H1 (cell line): Measurements from ENCODE around the gene SLC35G4. TPM values are rescaled to one million over a fixed set of nuclear protein-coding genes. Genes with fewer than 3 reads are reported as not detected.

ENCODE experiments used
- CTCF ChIA-PET: fragments of 300-600 bp; sonication (Branson Sonifier 250); formaldehyde crosslinking; loops from one replicate; lab custom pipeline; 2021; ENCODE audit not compliant: partially characterized antibody; lab: Charles Lee
- POLR2A ChIA-PET: fragments of 300-600 bp; sonication (Branson Sonifier 250); formaldehyde crosslinking; loops from one replicate; lab custom pipeline; 2021; ENCODE audit warnings: inconsistent platforms; ENCODE audit not compliant: partially characterized antibody; lab: Charles Lee
- DNase-seq, 2 experiments: peaks; one replicate each; pipeline versions ENCODE4 v3.0.0 to v3.0.0-alpha.2; 2010 to 2022; ENCODE audit warnings: low spot score in 2 of 2, low read depth in 1 of 2, mixed read lengths in 1 of 2
- FAIRE-seq: peaks from 2 replicates; lab custom pipeline; 2011; peaks lifted over from hg19 to GRCh38; lab: Jason Lieb, UNC
- H2AFZ ChIP-seq: 2 replicates; pipeline ENCODE4 v1.8.1; 2012; ENCODE audit warnings: low read length, inconsistent platforms
- H2AK5ac ChIP-seq: 2 replicates; pipeline ENCODE4 v1.6.1; 2013; ENCODE audit warnings: low read depth, low read length
- H2BK120ac ChIP-seq: replicated peaks from 2 replicates; pipeline ENCODE3; 2013; ENCODE audit warnings: low read depth, low read length, inconsistent platforms
- H2BK12ac ChIP-seq: 2 replicates; pipeline ENCODE4 v1.6.1; 2013; ENCODE audit warnings: low read depth, low read length
- H2BK15ac ChIP-seq: 2 replicates; pipeline ENCODE4 v1.6.1; 2013; ENCODE audit warnings: low read length
- H2BK20ac ChIP-seq: 2 replicates; pipeline ENCODE4 v1.6.1; 2013; ENCODE audit warnings: low read length
- H2BK5ac ChIP-seq: 2 replicates; pipeline ENCODE4 v1.6.1; 2013; ENCODE audit warnings: low read depth, low read length
- H3K14ac ChIP-seq: 2 replicates; pipeline ENCODE4 v1.6.1; 2013; ENCODE audit warnings: inconsistent platforms; ENCODE audit not compliant: insufficient read length
- H3K18ac ChIP-seq: 2 replicates; pipeline ENCODE4 v1.6.1; 2013; ENCODE audit warnings: low read length; ENCODE audit errors: extremely low read depth
- H3K23ac ChIP-seq: 2 replicates; pipeline ENCODE4 v1.6.1; 2013; ENCODE audit warnings: inconsistent platforms; ENCODE audit not compliant: insufficient read length
- H3K23me2 ChIP-seq: 2 replicates; pipeline ENCODE4 v1.6.1; 2013; ENCODE audit warnings: low read depth, low read length
- H3K27ac ChIP-seq: 2 replicates; pipeline ENCODE4 v1.6.1; 2011; ENCODE audit warnings: low read depth, low read length, inconsistent platforms
- H3K27me3 ChIP-seq, 4 experiments: replicated peaks in 1 of 4; 1 replicate in 1 of 4; 2 replicates in 3 of 4; pipeline versions ENCODE4 v1.6.1 to v1.8.1; 2011 to 2013; ENCODE audit warnings: low read length in 3 of 4, mild to moderate bottlenecking in 3 of 4, inconsistent platforms in 2 of 4, mixed read lengths in 2 of 4, moderate library complexity in 1 of 4; ENCODE audit not compliant: control insufficient read depth in 3 of 4, insufficient read depth in 3 of 4; ENCODE audit errors: extremely low read depth in 1 of 4
- H3K36me3 ChIP-seq, 4 experiments: 2 replicates each; pipeline versions ENCODE4 v1.6.1 to v1.8.1; 2011 to 2013; ENCODE audit warnings: mild to moderate bottlenecking in 4 of 4, low read length in 3 of 4, moderate library complexity in 2 of 4, control low read depth in 1 of 4, inconsistent platforms in 1 of 4; ENCODE audit not compliant: insufficient read depth in 4 of 4, control insufficient read depth in 2 of 4
- H3K4ac ChIP-seq: replicated peaks from 2 replicates; pipeline ENCODE3; 2013; ENCODE audit warnings: low read length, low read depth, mixed read lengths, inconsistent platforms; ENCODE audit not compliant: insufficient read length
- H3K4me1 ChIP-seq, 4 experiments: replicated peaks in 1 of 4; 1 replicate in 1 of 4; 2 replicates in 3 of 4; pipeline versions ENCODE4 v1.6.1 to v1.8.1; 2011 to 2013; ENCODE audit warnings: low read length in 3 of 4, inconsistent platforms in 2 of 4, mixed read lengths in 1 of 4; ENCODE audit not compliant: insufficient read depth in 4 of 4, control insufficient read depth in 3 of 4
- H3K4me2 ChIP-seq, 2 experiments: 2 replicates each; pipeline versions ENCODE4 v1.6.1 to v1.8.1; 2011 to 2013; ENCODE audit warnings: low read depth in 2 of 2, low read length in 2 of 2, control low read depth in 1 of 2, inconsistent platforms in 1 of 2, mild to moderate bottlenecking in 1 of 2; ENCODE audit not compliant: insufficient read depth in 1 of 2
- H3K4me3 ChIP-seq, 4 experiments: fragments of 200-600, 300-600 bp in 1 of 4; sonication (generic), shearing (Covaris generic), sonication (Bioruptor Twin) in 1 of 4; 2 replicates each; pipeline versions ENCODE4 v1.5.1 to v1.8.1; 2011 to 2016; ENCODE audit warnings: low read length in 4 of 4, low read depth in 3 of 4, control low read depth in 2 of 4, inconsistent platforms in 2 of 4, mild to moderate bottlenecking in 2 of 4, mixed read lengths in 1 of 4, moderate library complexity in 1 of 4; ENCODE audit not compliant: insufficient read depth in 2 of 4; ENCODE audit errors: extremely low read depth in 1 of 4
- H3K56ac ChIP-seq: replicated peaks from 2 replicates; pipeline ENCODE3; 2013; ENCODE audit warnings: low read depth, mild to moderate bottlenecking, mixed read lengths, low read length, inconsistent platforms; ENCODE audit not compliant: insufficient read length
- H3K79me1 ChIP-seq: 2 replicates; pipeline ENCODE4 v1.6.1; 2013; ENCODE audit warnings: low read depth, low read length, control low read depth
- H3K79me2 ChIP-seq, 2 experiments: 2 replicates each; pipeline versions ENCODE4 v1.6.1 to v1.8.1; 2012 to 2013; ENCODE audit warnings: low read length in 2 of 2, mild to moderate bottlenecking in 2 of 2, inconsistent platforms in 1 of 2; ENCODE audit not compliant: insufficient read depth in 2 of 2, control insufficient read depth in 1 of 2
- H3K9ac ChIP-seq, 4 experiments: replicated peaks in 1 of 4; 1 replicate in 1 of 4; 2 replicates in 3 of 4; pipeline versions ENCODE4 v1.6.1 to v1.8.1; 2011 to 2013; ENCODE audit warnings: low read depth in 3 of 4, low read length in 3 of 4, control low read depth in 2 of 4, mild to moderate bottlenecking in 2 of 4, moderate library complexity in 2 of 4, inconsistent platforms in 1 of 4; ENCODE audit errors: extremely low read depth in 1 of 4
- H3K9me3 ChIP-seq, 2 experiments: 2 replicates each; pipeline versions ENCODE4 v1.6.1 to v1.8.1; 2012 to 2013; ENCODE audit warnings: mild to moderate bottlenecking in 2 of 2, moderate library complexity in 2 of 2, control low read depth in 1 of 2, inconsistent platforms in 1 of 2, low read depth in 1 of 2, low read length in 1 of 2, mixed read lengths in 1 of 2; ENCODE audit not compliant: insufficient read depth in 2 of 2
- H4K20me1 ChIP-seq, 2 experiments: replicated peaks in 1 of 2; 2 replicates each; pipeline versions ENCODE3 to v1.8.1; 2011 to 2013; ENCODE audit warnings: inconsistent platforms in 2 of 2, low read length in 2 of 2, mild to moderate bottlenecking in 1 of 2; ENCODE audit not compliant: insufficient read depth in 2 of 2, control insufficient read depth in 1 of 2
- H4K5ac ChIP-seq: 2 replicates; pipeline ENCODE4 v1.6.1; 2013; ENCODE audit warnings: low read length, low read depth, mixed read lengths, inconsistent platforms; ENCODE audit not compliant: insufficient read length
- H4K8ac ChIP-seq: 2 replicates; pipeline ENCODE4 v1.8.0; 2013; ENCODE audit warnings: mild to moderate bottlenecking, moderate library complexity, low read length, inconsistent platforms; ENCODE audit not compliant: insufficient read depth; ENCODE audit errors: extremely low read depth
- H4K91ac ChIP-seq: replicated peaks from 2 replicates; pipeline ENCODE3; 2013; ENCODE audit warnings: low read length, mixed read lengths, inconsistent platforms; ENCODE audit not compliant: insufficient read length
- EZH2 ChIP-seq: fragments of 200-600 bp; sonication (generic); IDR thresholded peaks from 2 replicates; pipeline ENCODE4 v1.7.1; 2012; ENCODE audit warnings: low read depth, mild to moderate bottlenecking, moderate library complexity, low read length, inconsistent platforms; ENCODE audit not compliant: severe bottlenecking
- GTF2F1 ChIP-seq: IDR thresholded peaks from 2 replicates; pipeline ENCODE4 v1.6.1; 2012; ENCODE audit warnings: low read depth, low read length, improper control_type of control experiment, borderline replicate concordance
- JUND ChIP-seq: IDR thresholded peaks from 2 replicates; pipeline ENCODE4 v1.6.1; 2011; ENCODE audit warnings: mild to moderate bottlenecking, improper control_type of control experiment, low read length
- SP1 ChIP-seq: IDR thresholded peaks from 2 replicates; pipeline ENCODE4 v1.6.1; 2011; ENCODE audit warnings: low read depth, low read length
- TBP ChIP-seq: IDR thresholded peaks from 2 replicates; pipeline ENCODE4 v1.6.1; 2011; ENCODE audit warnings: low read depth, low read length, improper control_type of control experiment
- WGBS, 2 experiments: shearing (Covaris generic) in 1 of 2; methylation state at CpG; one replicate each; pipeline versions ENCODE4 v1.1.6 to v1.1.7; 2013 to 2015; ENCODE audit warnings: low lambda C conversion rate in 2 of 2, mixed read lengths in 2 of 2, inconsistent platforms in 1 of 2, low coverage in 1 of 2, missing lambda C conversion rate in 1 of 2; ENCODE audit not compliant: insufficient replicate concordance in 2 of 2, insufficient coverage in 1 of 2, insufficient read length in 1 of 2; ENCODE audit errors: extremely low coverage in 1 of 2, missing lambda C conversion rate in 1 of 2; 5-methylcytosine and 5-hydroxymethylcytosine counted together
- polyA plus RNA-seq, 7 experiments: library from polyadenylated mRNA; depleted of rRNA in 3 of 7; stranded (reverse) in 5 of 7; unstranded in 2 of 7; fragments of >200 nt in 5 of 7; fragments of 200-250 nt in 2 of 7; gene quantifications; 1 replicate in 5 of 7; 2 replicates in 1 of 7; 4 replicates in 1 of 7; pipeline versions ENCODE4 v1.2.1 to v1.2.3, GENCODE V29; 2011 to 2013; ENCODE audit warnings: missing spikeins in 2 of 7, mixed read lengths in 2 of 7
- total RNA-seq: library from RNA; stranded (reverse); fragmentation: NEBNext Ultra II Directional; extraction: Animal tissue kit (Norgen Biotek cat#: 25700); gene quantifications from 2 replicates; pipeline ENCODE4 v1.2.1, GENCODE V29; 2021
- TF ChIP-seq, protein P1 (sequence below), 3 experiments: IDR thresholded peaks; 1 replicate in 2 of 3; 2 replicates in 1 of 3; pipeline versions ENCODE4 v1.5.1 to v1.6.1; 2011; ENCODE audit warnings: low read length in 3 of 3, mild to moderate bottlenecking in 3 of 3, inconsistent platforms in 2 of 3, low read depth in 1 of 3, moderate library complexity in 1 of 3; ENCODE audit not compliant: insufficient read depth in 1 of 3; ENCODE audit errors: control extremely low read depth in 1 of 3

The SLC35G4 gene
- total and polyA plus RNA-seq, 2 of the 8 experiments (the other 6 are each of a cell fraction or from before 2014, with no cell fraction given), result not detected

DNA sequence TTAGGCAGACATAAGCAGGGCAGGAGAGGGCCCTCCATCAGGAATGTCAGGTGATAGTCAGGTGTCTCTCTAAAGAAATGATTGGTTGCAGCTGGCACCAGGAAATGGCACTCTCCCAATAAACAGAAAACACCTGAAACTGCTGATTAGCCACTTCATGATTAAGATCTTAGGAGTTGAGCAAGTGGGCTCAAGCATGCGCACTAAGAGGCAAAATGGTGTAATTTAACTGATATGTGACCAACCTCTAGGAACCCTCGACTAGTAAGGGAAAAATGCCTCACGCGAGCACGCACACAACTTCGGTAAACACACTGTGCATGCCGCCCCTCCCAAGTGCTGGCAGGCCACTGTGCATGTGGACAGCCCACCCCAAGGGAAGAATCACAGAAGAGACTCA lies 23.8 kb upstream of the SLC35G4 start:
- H3K36me3 ChIP-seq, result no peaks in the 10 kb centered on the region
- no peak overlapping the region for H3K9ac ChIP-seq
- H3K27me3 ChIP-seq, result no peaks in the 10 kb centered on the region
- H3K4me3 ChIP-seq, result no peak overlapping the region
- H3K23me2 ChIP-seq, result no peaks in the 10 kb centered on the region
- H3K56ac ChIP-seq, result no peak overlapping the region
- CTCF ChIA-PET, result no interaction called here
- no peak for TF ChIP-seq SP1
- no peak for TF ChIP-seq EZH2
- TF ChIP-seq GTF2F1, result no peak
- TF ChIP-seq, protein P1, sequence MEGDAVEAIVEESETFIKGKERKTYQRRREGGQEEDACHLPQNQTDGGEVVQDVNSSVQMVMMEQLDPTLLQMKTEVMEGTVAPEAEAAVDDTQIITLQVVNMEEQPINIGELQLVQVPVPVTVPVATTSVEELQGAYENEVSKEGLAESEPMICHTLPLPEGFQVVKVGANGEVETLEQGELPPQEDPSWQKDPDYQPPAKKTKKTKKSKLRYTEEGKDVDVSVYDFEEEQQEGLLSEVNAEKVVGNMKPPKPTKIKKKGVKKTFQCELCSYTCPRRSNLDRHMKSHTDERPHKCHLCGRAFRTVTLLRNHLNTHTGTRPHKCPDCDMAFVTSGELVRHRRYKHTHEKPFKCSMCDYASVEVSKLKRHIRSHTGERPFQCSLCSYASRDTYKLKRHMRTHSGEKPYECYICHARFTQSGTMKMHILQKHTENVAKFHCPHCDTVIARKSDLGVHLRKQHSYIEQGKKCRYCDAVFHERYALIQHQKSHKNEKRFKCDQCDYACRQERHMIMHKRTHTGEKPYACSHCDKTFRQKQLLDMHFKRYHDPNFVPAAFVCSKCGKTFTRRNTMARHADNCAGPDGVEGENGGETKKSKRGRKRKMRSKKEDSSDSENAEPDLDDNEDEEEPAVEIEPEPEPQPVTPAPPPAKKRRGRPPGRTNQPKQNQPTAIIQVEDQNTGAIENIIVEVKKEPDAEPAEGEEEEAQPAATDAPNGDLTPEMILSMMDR (IDR thresholded peaks at IDR 0.05; ENCODE audit: control extremely low read depth in 1 of 3, insufficient read depth in 1 of 3, low read depth in 1 of 3, low read length in 3 of 3), result no peak
- no peak for TF ChIP-seq TBP
- no peak for TF ChIP-seq JUND
- no peak overlapping the region for H2BK120ac ChIP-seq
- no peaks in the 10 kb centered on the region for H4K20me1 ChIP-seq
- H3K18ac ChIP-seq, result no peak overlapping the region
- no peaks in the 10 kb centered on the region; a peak in 1 of 4 replicates for H3K9me3 ChIP-seq
- no peak for DNase-seq
- no peak overlapping the region for H2AFZ ChIP-seq
- H3K27ac ChIP-seq, result no peak overlapping the region
- H4K8ac ChIP-seq, result no peak overlapping the region
- POLR2A ChIA-PET, result no interaction called here
- no peak overlapping the region for H2BK15ac ChIP-seq
- no peak overlapping the region for H4K5ac ChIP-seq
- H2BK12ac ChIP-seq, result no peak overlapping the region
- no peak overlapping the region for H2AK5ac ChIP-seq
- H3K23ac ChIP-seq, result no peak overlapping the region
- no peaks in the 10 kb centered on the region for H3K4me1 ChIP-seq
- no peak overlapping the region for H2BK20ac ChIP-seq
- no peak overlapping the region for H3K14ac ChIP-seq
- no peak overlapping the region for H4K91ac ChIP-seq
- no peaks in the 10 kb centered on the region for H3K79me2 ChIP-seq
- 70% methylated on average over 7 of the region's 7 CpGs; no CpG with 5 or more reads in 1 of the 2 experiments for WGBS, 2 experiments
- H3K79me1 ChIP-seq, result no peaks in the 10 kb centered on the region
- no peak overlapping the region for H3K4me2 ChIP-seq
- FAIRE-seq, result no peak
- no peak overlapping the region for H3K4ac ChIP-seq
- H2BK5ac ChIP-seq, result no peak overlapping the region
